Stimulated activated CD4-positive, alpha-beta T cell treated with anti-CD3 and anti-CD28 coated beads, Interleukin-2, amount 100 ng/mL, for 48 hours (primary cell): ENCODE results near the gene HSD3B1.
A peak's percentile ranks its signal among the peaks of the same experiment; 100 is the strongest.
"Not testable (repeated sequence)": the region's sequence is repeated elsewhere in the genome, so short reads cannot be mapped to it uniquely, and the experiment has no call there.

Experiments
- DNase-seq, 2 donors: peaks; one replicate each; pipeline ENCODE4 v3.0.0-alpha.2; 2020

Gene HSD3B1

DNA sequence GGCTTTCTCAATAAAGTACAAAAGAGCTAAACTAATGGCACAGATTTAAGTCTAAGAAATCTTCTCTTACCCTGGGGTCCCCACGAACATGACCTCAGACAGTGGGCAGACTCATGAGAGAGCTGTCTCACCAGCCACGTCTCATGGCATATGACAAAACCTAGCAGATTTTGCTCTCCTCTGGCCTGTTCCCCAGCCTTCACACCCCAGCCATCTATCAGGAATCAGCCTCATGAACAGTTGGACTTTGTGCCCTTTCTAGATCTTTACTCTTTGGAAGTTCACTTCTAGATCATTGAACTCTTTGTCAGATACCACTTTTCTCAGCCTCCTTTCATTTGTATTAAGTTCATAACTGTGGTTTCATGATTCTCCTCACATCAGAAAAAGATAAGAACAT is 14.2 kb upstream of the HSD3B1 start:
- no peak for DNase-seq

DNA sequence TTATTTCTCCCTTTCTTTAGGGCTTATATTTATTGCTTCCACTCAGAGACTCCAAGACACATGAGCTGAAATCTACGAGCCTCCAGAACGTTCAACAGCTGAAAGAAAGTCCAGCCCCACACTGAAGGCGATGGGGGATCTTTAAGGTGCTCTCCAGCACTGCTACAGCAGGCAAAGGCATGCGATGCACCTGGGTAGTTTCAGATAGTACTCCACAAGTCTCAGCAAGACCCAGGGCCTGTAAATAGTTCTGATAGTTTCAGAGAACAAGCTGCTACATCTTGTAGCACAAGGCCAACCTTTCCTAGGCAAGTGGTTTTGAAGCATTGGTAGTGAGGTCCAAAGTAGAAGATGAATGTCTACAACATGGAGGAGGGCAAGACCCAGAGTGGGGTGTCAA is 2.2 kb upstream of the HSD3B1 start:
- DNase-seq: no peak

DNA sequence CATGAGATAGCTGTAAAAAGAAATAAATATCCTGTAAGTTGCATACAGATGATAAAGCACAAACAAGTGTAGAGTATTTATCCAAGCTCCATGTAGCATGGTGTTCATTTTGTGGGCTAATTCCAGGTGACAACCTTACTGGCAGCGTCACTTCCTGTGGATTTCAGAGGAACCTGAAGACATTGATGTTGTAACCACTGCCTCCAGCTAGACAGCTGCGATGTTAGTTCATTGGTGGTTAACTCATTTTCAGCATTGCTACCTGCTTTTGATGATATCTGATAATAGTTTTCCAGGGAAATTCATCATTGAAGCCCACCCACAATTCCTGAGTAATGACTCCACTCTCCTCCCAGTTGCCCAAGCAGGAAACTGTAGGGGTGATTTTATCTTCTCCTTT is 3.0 kb downstream of the HSD3B1 start:
- no peak for DNase-seq

DNA sequence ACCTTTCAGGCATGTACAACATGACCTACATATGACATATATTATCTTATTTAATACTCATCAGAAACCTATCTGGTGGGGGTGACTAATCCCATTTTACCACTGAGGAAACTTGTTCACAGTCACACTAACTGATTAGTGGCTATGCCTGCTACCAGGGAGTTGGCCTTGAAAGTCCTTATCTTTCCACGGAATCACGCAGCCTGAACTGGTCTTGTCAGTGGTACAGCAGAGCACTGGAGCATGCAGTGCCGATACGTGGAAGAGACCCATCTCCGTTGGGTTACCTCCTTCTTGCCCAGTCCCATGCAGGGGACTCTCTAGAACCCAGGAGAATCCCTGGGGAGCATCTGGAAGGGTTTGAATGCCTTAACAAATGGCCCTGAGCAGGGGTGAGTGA is 8.2 kb downstream of the HSD3B1 start:
- DNase-seq: no peak

DNA sequence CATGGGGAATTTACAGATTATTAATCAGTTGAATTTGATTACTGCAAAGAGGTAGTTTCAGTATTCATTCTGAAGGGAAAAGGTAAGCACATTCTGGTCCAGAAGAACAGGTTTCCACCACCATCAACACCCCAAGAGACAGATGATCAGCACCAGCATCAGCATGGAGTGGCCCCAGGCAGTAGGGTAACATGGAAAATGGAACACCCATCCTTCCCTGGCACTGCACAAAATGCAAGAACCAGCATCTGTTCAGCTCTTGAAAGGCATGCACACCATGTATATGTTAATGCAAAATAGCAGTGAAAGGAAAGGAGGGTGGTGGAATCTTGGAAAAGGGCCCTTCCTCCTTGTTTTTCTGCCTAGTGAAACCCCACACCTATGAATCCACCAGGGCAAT is 9.2 kb downstream of the HSD3B1 start:
- DNase-seq: no peak

DNA sequence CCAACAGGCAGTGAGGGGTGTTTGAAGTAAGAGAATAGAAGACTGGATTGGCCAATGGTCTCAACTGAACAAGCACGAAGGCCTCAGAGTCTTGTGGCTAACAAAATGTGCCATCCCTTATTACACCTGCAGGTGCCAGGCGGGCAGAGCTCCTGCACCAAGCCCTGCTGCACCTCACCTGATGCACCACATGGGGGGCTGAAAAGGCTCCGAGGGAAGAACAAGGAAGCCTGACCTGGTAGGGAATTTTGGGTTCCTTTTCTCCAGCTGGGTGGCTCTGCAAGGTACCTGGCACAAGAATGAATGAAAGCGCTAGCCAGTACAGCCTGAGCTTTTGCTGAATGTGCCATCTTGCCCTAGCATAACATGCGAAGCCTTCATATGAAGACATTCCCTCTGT is 9.7 kb downstream of the HSD3B1 start:
- DNase-seq: no peak

DNA sequence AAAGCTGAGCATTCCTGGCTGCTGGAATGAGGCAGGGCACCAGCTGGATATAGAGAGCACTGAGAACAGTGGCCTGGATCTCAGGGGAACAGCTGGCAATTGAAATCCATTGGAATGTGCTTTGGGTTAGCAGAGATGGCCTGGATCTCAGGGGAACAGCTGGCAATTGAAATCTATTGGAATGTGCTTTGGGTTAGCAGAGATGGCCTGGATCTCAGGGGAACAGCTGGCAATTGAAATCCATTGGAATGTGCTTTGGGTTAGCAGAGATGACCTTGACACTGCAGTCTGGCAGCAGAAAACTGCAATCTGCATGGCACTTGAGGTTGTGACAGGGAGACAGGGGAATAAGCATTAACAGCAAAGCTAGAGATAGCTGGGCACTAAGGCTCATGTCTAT is 10.7 kb downstream of the HSD3B1 start:
- DNase-seq: not testable (repeated sequence)

DNA sequence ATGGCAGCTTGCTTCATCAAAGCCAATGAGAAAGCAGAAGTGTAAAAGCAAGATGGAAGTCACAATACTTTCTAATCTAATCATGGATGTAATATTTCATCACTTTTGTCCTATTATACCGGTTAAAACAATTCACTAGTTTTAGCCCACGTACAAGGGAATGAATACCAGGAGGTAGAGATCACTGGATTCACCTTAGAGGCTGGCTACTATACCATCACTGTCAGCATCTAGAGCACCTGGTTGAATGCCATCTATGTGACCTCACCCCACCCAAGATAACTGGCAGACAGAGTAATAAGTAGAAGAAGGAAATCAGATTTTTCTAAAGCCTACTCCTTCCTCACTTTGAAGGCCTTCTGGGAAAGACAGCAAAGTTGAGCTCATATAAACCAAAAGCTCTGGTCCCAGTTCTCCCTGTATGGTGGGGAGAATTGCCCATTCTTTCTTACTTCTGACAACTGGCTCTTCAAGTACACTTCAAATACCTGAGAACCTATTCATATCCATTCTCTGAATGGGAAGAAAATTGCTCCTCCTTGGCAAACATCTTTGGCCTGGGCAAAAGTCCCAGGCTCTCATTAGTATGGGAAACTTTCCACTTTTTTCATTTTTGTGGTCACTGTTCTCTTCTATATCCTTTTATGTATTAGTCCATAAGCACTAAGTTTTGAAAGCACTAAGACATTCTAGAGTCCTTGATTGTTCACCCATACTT is 24.8 kb downstream of the HSD3B1 start:
- no peak for DNase-seq

DNA sequence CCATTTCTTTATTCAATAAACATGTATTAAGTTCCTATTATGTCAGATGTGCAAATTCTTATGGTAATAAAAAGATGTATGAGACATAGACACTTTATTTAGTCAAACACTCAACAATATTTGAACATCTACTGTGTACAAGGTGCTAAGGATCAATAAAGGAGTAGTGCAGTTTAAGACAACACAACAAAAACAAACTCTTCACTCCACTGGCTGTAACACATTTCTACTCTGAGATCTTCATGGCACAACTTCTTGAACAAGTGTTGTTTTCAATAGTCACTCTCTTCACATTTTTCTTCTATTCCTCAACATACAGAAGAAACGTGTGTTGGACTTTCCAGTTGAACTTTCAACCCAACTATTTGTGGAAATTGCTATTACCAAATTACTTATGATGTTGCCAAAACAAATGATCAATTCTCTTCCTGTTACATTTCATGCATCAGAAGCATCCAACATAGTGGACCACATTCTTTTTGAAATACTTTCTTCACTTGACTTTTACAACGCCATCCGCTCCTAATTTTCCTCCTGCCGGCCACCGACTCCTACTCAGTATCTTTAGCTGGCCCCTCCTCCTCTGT is 25.4 kb downstream of the HSD3B1 start:
- DNase-seq: no peak

DNA sequence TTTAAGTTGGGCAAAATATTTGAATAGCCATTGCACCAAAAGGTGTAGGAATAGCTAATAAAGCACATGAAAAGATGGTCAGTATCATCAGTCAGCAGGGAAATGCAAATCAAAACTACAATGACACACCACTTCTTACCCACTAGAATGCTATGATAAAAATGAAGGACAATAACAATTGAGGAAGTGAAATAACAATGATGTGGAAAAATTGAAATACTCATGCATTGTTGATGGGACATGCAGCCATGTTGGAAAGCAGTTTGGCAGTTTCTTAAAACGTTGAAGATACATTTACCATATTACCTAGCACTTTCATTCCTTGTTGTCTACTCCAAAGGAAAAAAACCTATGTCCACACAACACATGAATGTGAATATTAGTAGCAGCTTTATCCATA is 28.4 kb downstream of the HSD3B1 start:
- no peak for DNase-seq

DNA sequence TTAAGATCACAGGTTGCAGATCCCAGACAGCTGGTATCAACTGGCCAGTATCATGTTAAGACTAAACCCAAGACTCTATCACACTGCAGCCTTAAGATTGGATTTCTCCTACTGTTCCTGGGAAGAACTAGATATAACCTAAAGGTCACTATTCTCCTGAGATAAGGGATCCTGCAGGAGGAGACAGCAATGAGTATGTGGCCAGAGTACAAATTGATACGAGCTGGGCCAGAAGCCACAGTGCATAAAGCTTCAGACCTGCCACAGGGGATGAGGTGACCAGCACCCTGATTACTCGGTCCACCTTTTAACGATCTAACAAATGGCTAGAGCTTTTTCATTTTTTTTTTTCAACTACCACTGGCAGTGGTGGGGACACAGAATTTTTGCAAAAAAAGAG is 31.0 kb downstream of the HSD3B1 start:
- no peak for DNase-seq

DNA sequence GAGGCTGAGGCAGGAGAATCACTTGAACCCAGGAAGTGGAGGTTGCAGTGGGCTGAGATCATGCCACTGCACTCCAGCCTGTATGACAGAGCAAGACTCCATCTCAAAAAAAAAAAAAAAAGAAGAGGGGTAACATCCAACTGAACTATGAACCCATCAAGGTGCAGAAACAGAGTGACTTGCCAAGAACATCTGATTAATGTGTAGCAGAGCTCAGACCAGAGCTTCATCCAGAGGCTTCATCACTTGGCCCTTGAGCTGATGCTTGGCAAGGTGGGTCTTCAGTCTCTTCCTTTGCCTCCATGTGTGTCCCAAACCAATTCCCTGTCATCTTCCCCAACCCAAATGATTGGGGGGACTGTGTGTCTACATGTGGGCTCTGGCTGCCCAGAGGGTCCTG is 32.6 kb downstream of the HSD3B1 start:
- no peak for DNase-seq

DNA sequence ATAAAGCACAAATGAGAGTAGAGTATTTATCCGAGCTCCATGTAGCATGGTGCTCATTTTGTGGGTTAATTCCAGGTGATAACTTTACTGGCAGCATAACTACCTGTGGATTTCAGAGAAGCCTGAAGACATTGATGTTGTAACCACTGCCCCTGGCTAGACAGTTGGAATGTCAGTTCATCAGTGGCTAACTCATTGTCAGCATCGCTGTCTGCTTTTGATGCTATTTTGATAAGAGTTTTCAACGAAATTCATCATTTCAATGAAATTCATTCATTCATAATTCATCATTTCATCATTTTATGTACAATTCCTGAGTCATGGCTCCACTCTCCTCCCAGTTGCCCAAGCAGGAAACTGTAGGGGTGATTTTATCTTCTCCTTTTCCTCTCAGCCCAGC is 34.4 kb downstream of the HSD3B1 start:
- DNase-seq: no peak

DNA sequence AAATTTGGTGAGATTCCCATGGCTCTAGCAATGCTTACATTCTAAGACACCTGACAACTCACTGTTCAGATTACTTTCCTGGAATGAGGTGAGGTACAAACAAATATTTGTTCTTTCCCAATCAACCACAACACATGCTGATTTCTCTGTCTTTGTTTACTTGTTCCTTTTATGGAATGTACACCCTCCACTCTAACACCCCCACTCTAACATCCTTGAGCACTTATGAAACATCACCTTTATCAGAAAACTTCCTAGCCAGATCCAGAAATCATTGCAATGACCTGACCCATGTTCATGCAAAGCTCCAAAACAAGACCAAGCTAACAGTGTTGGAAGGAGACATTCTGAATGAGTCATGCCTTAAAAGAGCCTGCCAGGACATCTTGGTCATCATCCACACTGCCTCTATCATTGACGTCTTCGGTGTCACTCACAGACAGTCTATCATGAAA is 35.5 kb downstream of the HSD3B1 start:
- DNase-seq: no peak

DNA sequence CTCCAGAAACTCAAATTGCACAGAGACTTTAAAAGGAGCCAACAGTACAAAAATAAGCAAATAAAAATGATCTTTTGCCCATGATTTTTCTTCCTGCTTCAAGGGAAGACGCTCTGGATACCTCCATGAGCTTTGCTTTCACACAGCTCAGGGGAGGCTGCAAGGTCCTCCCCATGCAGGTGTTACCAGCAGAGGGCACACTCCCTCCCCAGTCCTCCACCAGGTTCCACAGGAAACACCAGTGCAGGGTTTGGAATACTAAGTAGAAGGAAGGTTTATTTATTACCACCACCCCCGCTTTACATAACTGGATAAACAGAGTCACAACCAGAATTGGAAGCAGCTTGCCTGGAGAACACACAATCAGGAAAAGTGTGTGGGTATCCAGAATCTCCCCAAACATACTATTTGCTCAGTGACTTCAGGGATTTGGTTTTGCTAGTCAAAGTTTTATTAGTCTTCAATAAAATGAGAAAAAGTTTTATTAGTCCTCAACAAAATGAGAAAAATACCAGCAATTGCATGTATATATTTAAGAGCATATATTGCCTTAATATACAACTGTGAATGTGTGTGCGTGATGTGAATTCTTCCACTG is 37.3 kb downstream of the HSD3B1 start:
- no peak for DNase-seq

DNA sequence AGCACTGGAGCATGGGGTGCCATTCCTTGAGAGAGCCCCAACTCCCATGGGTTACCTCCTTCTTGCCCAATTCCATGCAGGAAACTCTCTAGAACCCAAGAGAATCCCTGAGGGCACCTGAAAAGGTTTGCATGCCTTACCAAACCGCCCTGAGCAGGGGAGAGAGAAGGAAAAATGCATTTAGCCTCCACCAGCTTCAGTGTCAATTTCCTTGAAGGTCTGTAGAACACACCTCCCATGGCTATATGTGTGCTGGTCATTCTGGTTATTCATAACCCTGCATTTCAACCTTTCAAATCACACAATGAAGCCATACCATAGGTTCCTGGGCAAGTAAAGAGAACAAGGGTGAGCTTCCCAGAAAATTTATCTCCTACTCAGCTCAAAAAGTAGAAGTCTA is 39.6 kb downstream of the HSD3B1 start:
- DNase-seq: no peak

DNA sequence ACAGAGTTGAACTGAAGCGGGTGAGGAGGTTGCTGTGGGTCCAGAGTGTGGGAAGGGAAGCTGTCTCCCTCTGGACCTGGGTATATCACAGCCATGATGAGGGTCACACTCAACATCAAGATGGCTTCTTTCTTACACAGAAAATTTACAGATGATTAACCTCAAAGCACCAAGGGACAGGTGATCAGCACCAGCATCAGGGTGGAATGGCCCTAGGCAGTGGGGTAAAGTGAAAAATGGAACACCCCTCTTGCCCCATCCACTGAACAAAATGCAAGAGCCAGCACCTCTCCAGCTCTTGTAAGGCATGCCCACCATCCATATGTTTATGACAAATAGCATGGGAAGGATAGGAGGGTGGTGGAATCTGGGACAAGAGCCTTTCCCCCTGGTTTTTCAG is 40.3 kb downstream of the HSD3B1 start:
- DNase-seq: no peak

DNA sequence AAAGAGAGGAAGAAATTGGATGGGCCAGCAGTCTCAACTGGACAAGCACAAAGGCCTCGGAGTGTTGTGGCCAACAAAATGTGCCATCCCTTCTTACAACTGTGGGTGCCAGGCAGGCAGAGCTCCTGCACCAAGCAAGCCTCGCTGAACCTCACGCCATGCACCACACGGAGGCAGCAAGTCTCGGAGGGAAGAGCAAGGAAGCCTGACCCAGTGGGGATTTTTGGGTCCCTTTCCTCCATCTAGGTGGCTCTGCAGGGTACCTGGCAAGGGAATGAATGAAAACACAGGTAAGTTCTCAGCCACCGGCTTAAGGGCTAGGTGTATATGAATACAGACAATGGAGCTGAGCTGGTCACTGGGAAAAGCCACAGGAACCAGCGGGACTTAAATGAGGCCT is 40.8 kb downstream of the HSD3B1 start:
- DNase-seq: no peak

DNA sequence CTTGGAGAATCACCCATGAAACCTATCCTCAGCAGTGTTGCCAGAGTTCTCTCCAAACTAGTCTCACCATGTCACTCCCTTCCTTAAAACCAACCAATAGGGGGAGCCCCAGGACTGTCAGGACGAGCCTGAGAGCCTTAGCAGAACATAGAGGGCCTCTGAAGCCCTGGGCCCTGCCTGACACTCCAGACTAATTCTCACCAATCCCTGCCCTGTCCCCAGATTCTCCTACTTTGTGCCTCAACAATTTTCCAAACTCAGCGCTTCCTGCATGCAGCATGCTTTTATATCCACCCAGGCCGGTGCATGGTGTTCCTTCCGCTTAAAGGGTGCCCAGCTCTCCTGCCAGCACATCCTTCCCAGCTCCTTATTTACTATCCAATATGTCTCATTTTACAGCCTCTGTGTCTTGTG is 42.7 kb downstream of the HSD3B1 start:
- DNase-seq: peak; percentile 8 to 11

DNA sequence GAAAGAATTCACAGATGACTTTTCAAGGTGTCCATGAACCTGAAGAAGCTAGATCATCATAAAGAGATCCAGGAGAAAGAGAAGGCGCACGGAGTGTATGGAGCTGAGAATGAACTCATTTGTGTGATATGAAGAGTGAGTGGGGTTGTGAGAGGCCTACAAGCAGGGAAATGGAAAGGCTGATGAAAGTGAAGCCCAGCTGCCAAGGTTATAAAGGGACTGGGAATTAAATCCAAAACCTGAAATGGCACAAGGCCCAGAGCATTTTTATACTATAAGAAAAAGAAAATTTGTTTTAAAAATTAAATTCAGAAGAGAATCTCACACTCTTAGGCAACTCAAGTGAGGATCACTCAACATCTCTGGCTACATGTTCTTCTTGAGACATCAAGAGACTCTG is 43.4 kb downstream of the HSD3B1 start:
- DNase-seq: no peak

DNA sequence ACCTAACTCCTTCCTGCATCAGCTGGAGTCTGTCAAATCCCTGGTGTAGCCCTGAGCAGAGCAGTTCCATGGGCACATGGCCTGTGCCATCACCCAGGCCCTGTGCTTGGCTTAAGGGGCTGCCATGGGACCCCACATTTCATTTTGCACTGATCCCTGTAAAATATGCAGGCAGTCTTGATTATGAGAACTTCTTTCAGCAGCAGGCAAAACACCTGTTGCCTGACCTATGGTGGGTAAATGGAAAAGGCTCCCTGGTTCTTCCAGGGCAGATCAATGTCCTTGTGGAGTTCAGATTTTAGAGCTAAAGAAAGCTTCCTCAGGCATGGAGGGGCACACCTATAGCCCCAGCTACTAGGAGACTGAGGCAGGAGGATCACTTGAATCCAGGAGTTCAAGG is 44.2 kb downstream of the HSD3B1 start:
- no peak for DNase-seq

DNA sequence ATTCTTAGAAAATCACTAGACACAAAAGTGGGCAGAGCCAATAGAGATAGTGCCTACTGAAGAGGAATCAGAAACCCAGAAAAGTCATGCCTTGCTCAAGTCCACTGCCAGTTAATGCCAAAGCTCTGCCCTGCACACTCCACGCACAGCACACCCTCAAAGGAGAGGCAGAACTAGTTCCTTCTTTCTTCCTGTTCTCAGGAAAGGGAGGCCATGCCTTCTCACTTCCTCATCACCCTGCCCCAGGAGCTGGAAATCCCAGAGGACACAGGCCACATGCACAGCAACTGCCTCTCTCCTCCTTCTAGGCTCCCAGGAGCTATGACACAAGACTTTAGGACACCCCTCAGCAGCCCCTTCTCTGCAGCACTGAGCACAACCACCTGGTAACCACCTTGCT is 45.6 kb downstream of the HSD3B1 start:
- DNase-seq: not testable (repeated sequence)

DNA sequence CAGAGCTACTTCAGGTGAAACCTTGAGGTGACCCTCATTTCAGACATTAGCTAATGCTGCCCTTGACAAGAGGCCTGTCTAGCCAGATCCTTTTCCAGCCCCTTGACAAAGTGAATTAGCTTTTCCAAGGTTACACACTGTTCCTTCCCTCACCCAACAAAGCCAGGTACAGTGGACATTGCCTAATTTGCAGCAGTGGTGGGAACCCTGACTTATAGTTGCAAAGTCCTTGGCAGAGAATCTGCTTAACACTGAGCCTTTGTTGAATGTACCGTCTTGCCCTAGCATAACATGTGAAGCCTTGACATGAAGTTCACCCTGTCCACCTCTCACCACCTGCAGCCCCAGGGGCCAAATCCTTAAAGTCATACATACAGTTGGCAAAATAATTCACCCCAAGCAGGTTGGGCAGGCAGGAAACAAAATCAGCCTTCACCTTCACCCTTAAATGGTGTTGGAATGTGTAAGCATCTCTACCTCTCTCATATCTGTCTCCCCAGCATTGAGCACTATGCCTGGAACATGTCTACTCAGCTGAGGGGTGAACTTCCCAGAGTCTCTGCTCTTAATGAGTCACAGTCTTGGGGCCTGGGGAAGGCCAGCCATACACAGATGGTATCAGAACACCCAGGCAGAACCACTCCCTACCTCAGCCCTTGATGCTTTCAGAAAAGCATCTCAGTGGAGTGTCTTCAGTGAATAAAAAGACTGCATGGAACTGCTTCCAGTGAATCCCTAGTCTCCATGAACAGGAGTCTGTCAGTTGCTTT is 46.5 kb downstream of the HSD3B1 start:
- not testable (repeated sequence) for DNase-seq

DNA sequence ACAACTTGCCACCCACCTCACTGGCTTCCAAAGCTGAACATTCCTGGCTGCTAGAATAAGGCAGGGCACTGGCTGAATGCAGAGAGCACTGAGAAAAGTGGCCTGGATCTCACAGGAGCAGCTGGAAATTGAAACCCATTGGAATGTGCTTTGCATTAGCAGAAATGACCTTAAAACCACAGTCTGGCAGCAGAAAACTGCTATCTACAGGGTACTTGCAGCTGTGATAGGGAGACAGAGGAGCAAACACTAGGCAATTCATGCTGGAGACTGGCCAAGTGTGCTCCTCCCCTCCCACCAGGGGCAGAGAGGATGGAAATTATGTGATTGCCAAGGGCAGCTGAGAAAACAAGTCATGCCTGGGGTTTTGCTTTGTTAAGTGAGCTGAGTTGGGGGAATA is 47.2 kb downstream of the HSD3B1 start:
- no peak for DNase-seq
